C4-2B (cell line): ENCODE data around the gene TRAF3IP1.

Source experiments
- ZFX ChIP-seq: fragments of 450-650 bp; IDR thresholded peaks from 2 replicates; pipeline ENCODE4 v1.6.1; 2017
- TF ChIP-seq, protein P1 (sequence below): fragments of 450-650 bp; conservative IDR thresholded peaks from 2 replicates; pipeline ENCODE4 v1.5.1; 2017; ENCODE audit warnings: mild to moderate bottlenecking

- TF ChIP-seq, protein P1, sequence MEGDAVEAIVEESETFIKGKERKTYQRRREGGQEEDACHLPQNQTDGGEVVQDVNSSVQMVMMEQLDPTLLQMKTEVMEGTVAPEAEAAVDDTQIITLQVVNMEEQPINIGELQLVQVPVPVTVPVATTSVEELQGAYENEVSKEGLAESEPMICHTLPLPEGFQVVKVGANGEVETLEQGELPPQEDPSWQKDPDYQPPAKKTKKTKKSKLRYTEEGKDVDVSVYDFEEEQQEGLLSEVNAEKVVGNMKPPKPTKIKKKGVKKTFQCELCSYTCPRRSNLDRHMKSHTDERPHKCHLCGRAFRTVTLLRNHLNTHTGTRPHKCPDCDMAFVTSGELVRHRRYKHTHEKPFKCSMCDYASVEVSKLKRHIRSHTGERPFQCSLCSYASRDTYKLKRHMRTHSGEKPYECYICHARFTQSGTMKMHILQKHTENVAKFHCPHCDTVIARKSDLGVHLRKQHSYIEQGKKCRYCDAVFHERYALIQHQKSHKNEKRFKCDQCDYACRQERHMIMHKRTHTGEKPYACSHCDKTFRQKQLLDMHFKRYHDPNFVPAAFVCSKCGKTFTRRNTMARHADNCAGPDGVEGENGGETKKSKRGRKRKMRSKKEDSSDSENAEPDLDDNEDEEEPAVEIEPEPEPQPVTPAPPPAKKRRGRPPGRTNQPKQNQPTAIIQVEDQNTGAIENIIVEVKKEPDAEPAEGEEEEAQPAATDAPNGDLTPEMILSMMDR: no peak
- TF ChIP-seq ZFX: no peak
Measured at GRCh38 chr2:238438856-238439849, 118.8 kb downstream of the TRAF3IP1 start.
